GM23338 (cell line): ENCODE measurements around the gene FBN2. TPM values are rescaled to one million over a fixed set of nuclear protein-coding genes. Genes with fewer than 3 reads are reported as not detected.
"Not testable (repeated sequence)": the region's sequence is repeated elsewhere in the genome, so short reads cannot be mapped to it uniquely, and the experiment has no call there.

Source experiments
- ATAC-seq: fragments of 200-7000 bp; cut with Tn5 transposase; 3 replicates; pipeline ENCODE4 v1.9.1; 2020
- DNase-seq: peaks from one replicate; pipeline ENCODE4 v3.0.0-alpha.2; 2015; ENCODE audit warnings: low spot score
- H2AFZ ChIP-seq: fragments of 200-600 bp; sonication (generic); 2 replicates; pipeline ENCODE4 v1.8.0; 2016; ENCODE audit warnings: antibody characterized with exemption, mild to moderate bottlenecking, moderate library complexity
- H3F3A ChIP-seq: fragments of 200-600 bp; sonication (generic); replicated peaks from 2 replicates; pipeline ENCODE4 v1.8.0; 2017; ENCODE audit warnings: antibody characterized with exemption, mixed run types, low read depth
- H3K27ac ChIP-seq: fragments of 200-600 bp; sonication (generic); 2 replicates; pipeline ENCODE4 v1.6.1; 2016; ENCODE audit warnings: low read depth
- H3K27me3 ChIP-seq: fragments of 200-600 bp; sonication (generic); 2 replicates; pipeline ENCODE4 v1.8.0; 2016; ENCODE audit warnings: mild to moderate bottlenecking, mixed run types, moderate library complexity; ENCODE audit not compliant: insufficient read depth
- H3K36me3 ChIP-seq: fragments of 200-600 bp; sonication (generic); 2 replicates; pipeline ENCODE4 v1.8.0; 2016; ENCODE audit warnings: mild to moderate bottlenecking; ENCODE audit not compliant: insufficient read depth
- H3K4me1 ChIP-seq: fragments of 200-600 bp; sonication (generic); 2 replicates; pipeline ENCODE4 v1.8.0; 2016; ENCODE audit warnings: mild to moderate bottlenecking, moderate library complexity; ENCODE audit not compliant: insufficient read depth
- H3K4me2 ChIP-seq: fragments of 200-600 bp; sonication (generic); 2 replicates; pipeline ENCODE4 v1.7.1; 2017; ENCODE audit warnings: mixed run types
- H3K4me3 ChIP-seq: fragments of 200-600 bp; sonication (generic); 2 replicates; pipeline ENCODE4 v1.6.1; 2016; ENCODE audit warnings: mixed run types
- H3K79me2 ChIP-seq: fragments of 200-600 bp; sonication (generic); replicated peaks from 2 replicates; pipeline ENCODE4 v1.8.0; 2017; ENCODE audit warnings: mild to moderate bottlenecking; ENCODE audit not compliant: insufficient read depth
- H3K9me2 ChIP-seq: fragments of 200-600 bp; sonication (generic); 2 replicates; pipeline ENCODE4 v1.8.0; 2017; ENCODE audit not compliant: insufficient read depth
- H4K20me1 ChIP-seq: fragments of 200-600 bp; sonication (generic); replicated peaks from 2 replicates; pipeline ENCODE4 v1.8.0; 2017; ENCODE audit warnings: mild to moderate bottlenecking; ENCODE audit not compliant: insufficient read depth
- H3K27ac Mint-ChIP-seq: 2 replicates; pipeline ENCODE4 v1.8.0; 2020; ENCODE audit warnings: inconsistent platforms, mild to moderate bottlenecking, moderate library complexity, mixed read lengths
- H3K27me3 Mint-ChIP-seq: 3 replicates; pipeline ENCODE4 v1.8.0; 2022; ENCODE audit warnings: low read depth, mild to moderate bottlenecking, moderate library complexity, mixed read lengths, inconsistent platforms; ENCODE audit not compliant: insufficient read depth, poor library complexity
- H3K36me3 Mint-ChIP-seq: 3 replicates; pipeline ENCODE4 v1.8.0; 2021; ENCODE audit warnings: low read depth, mild to moderate bottlenecking, inconsistent platforms, moderate library complexity, mixed read lengths
- H3K4me1 Mint-ChIP-seq: 3 replicates; pipeline ENCODE4 v1.8.0; 2020; ENCODE audit warnings: mild to moderate bottlenecking, inconsistent platforms, mixed read lengths
- H3K4me3 Mint-ChIP-seq: 3 replicates; pipeline ENCODE4 v1.8.0; 2021; ENCODE audit warnings: moderate library complexity, mild to moderate bottlenecking, inconsistent platforms, mixed read lengths
- H3K9me3 Mint-ChIP-seq: 3 replicates; pipeline ENCODE4 v1.8.0; 2020; ENCODE audit warnings: moderate library complexity, mild to moderate bottlenecking, inconsistent platforms, mixed read lengths
- CTCF ChIP-seq, 2 experiments: fragments of 200-600 bp in 1 of 2; sonication (generic) in 1 of 2; conservative IDR thresholded peaks; 2 replicates each; pipeline versions ENCODE4 v1.5.1 to v1.6.1; 2016 to 2017; ENCODE audit warnings: antibody characterized with exemption in 2 of 2, low read depth in 2 of 2, mild to moderate bottlenecking in 2 of 2, moderate library complexity in 1 of 2
- ETS1 ChIP-seq: IDR thresholded peaks from 2 replicates; pipeline ENCODE4 v1.6.1; 2016; ENCODE audit warnings: antibody characterized with exemption
- EZH2 ChIP-seq: fragments of 200-600 bp; sonication (generic); IDR thresholded peaks from one replicate; pipeline ENCODE4 v1.8.0; 2017; ENCODE audit warnings: antibody characterized with exemption, mild to moderate bottlenecking, low read depth; ENCODE audit not compliant: unreplicated experiment
- EZH2phosphoT487 ChIP-seq: fragments of 200-600 bp; sonication (generic); IDR thresholded peaks from one replicate; pipeline ENCODE4 v1.8.1; 2018; ENCODE audit warnings: antibody characterized with exemption; ENCODE audit not compliant: unreplicated experiment
- JUNB ChIP-seq: IDR thresholded peaks from one replicate; pipeline ENCODE4 v1.6.1; 2016; ENCODE audit warnings: antibody characterized with exemption; ENCODE audit not compliant: unreplicated experiment
- POLR2AphosphoS5 ChIP-seq: IDR thresholded peaks from 2 replicates; pipeline ENCODE4 v1.6.1; 2016; ENCODE audit warnings: antibody characterized with exemption, low read depth
- ZNF114 ChIP-seq: fragments of 250-450 bp; sonication (Bioruptor Pico); IDR thresholded peaks from 2 replicates; pipeline ENCODE4 v1.5.0; 2020; ENCODE audit warnings: mild to moderate bottlenecking, moderate library complexity
- polyA plus RNA-seq: library from polyadenylated mRNA; unstranded; fragments of >200 nt; fragmentation: Nextera tagmentation; extraction: Ambion mirVana; gene quantifications from 2 replicates; pipeline ENCODE4 v1.2.1, GENCODE V29; 2016
- total RNA-seq: library from RNA; depleted of rRNA; stranded (reverse); fragments of >200 nt; shearing (Covaris generic); gene quantifications from 2 replicates; pipeline ENCODE4 v1.2.3, GENCODE V29; 2014

FBN2 gene
- total and polyA plus RNA-seq, 2 experiments from 2014 or later: 2.6 to 13.6 TPM

GRCh38 chr5:128328446-128328845 lies 209.6 kb downstream of the FBN2 start (continued):
- no peak for TF ChIP-seq CTCF (conservative IDR thresholded peaks at IDR 0.05; ENCODE audit: low read depth in 2 of 2)
- no peak for TF ChIP-seq ETS1
- TF ChIP-seq ZNF114: no peak

- no peak overlapping the region for H3K4me3 ChIP-seq
These were observed 210.0 kb downstream of the FBN2 start for GRCh38 chr5:128328007-128328406.

GRCh38 chr5:128321418-128321817 lies 216.6 kb downstream of the FBN2 start:
- not testable (repeated sequence) for H2AFZ ChIP-seq, H3F3A ChIP-seq, H3K4me2 ChIP-seq, H3K4me3 ChIP-seq, H3K9me3 Mint-ChIP-seq, ATAC-seq, H3K9me2 ChIP-seq, H3K27me3 Mint-ChIP-seq, H3K4me1 ChIP-seq, H3K36me3 ChIP-seq, H3K4me1 Mint-ChIP-seq, H3K36me3 Mint-ChIP-seq, H3K27ac Mint-ChIP-seq, H3K27ac ChIP-seq, H3K4me3 Mint-ChIP-seq, H4K20me1 ChIP-seq, H3K79me2 ChIP-seq, H3K27me3 ChIP-seq, DNase-seq

More at GRCh38 chr5:128328007-128328406, 210.0 kb downstream of the FBN2 start:
- Histone ChIP-seq H3F3A (no peaks in the 10 kb centered on the region), H3K4me1 (no peaks in the 10 kb centered on the region), H3K4me2 (no peak overlapping the region), H3K27ac (no peak overlapping the region), H3K27me3 (no peaks in the 10 kb centered on the region), H2AFZ (no peak overlapping the region), H3K36me3 (no peaks in the 10 kb centered on the region), H3K9me2 (no peaks in the 10 kb centered on the region), H3K79me2 (no peaks in the 10 kb centered on the region), H4K20me1 (no peaks in the 10 kb centered on the region)
- peaks cover 2% of the 10 kb centered on the region for H3K27me3 Mint-ChIP-seq
- no peak for TF ChIP-seq JUNB
- no peak for TF ChIP-seq EZH2
- TF ChIP-seq EZH2phosphoT487: no peak
- TF ChIP-seq POLR2AphosphoS5: no peak
- ATAC-seq: no peak
- H3K4me1 Mint-ChIP-seq: no peaks in the 10 kb centered on the region
- H3K9me3 Mint-ChIP-seq: no peaks in the 10 kb centered on the region
- H3K27ac Mint-ChIP-seq: no peak overlapping the region
- no peak overlapping the region for H3K4me3 Mint-ChIP-seq
- H3K36me3 Mint-ChIP-seq: peaks cover 23% of the 10 kb centered on the region
- DNase-seq: no peak

GRCh38 chr5:128318691-128319090 lies 219.4 kb downstream of the FBN2 start:
- H3K27ac ChIP-seq: no peak overlapping the region
- ATAC-seq: no peak
- TF ChIP-seq ZNF114 (no peak), CTCF (conservative IDR thresholded peaks at IDR 0.05; ENCODE audit: low read depth in 2 of 2) (no peak), EZH2 (no peak), POLR2AphosphoS5 (no peak), EZH2phosphoT487 (no peak)

More at GRCh38 chr5:128318691-128319090, 219.4 kb downstream of the FBN2 start:
- no peaks in the 10 kb centered on the region for H3F3A ChIP-seq
- no peak overlapping the region for H2AFZ ChIP-seq
- no peak overlapping the region for H3K27ac Mint-ChIP-seq
- H3K36me3 Mint-ChIP-seq: no peaks in the 10 kb centered on the region
- H3K4me1 Mint-ChIP-seq: no peaks in the 10 kb centered on the region
- H3K79me2 ChIP-seq: no peaks in the 10 kb centered on the region
- peaks cover 2% of the 10 kb centered on the region for H3K27me3 Mint-ChIP-seq
- DNase-seq: no peak
- no peaks in the 10 kb centered on the region for H3K4me1 ChIP-seq
- no peak overlapping the region for H3K4me3 ChIP-seq
- H3K9me2 ChIP-seq: no peaks in the 10 kb centered on the region
- no peak overlapping the region for H3K4me3 Mint-ChIP-seq
- no peaks in the 10 kb centered on the region for H4K20me1 ChIP-seq
- H3K4me2 ChIP-seq: no peak overlapping the region
- no peaks in the 10 kb centered on the region; the same call in 2 of the 3 replicates for H3K9me3 Mint-ChIP-seq
- H3K36me3 ChIP-seq: no peaks in the 10 kb centered on the region
- H3K27me3 ChIP-seq: no peaks in the 10 kb centered on the region
